Measurements from ENCODE around the gene MEIS2. TPM values are rescaled to one million over a fixed set of nuclear protein-coding genes. Genes with fewer than 3 reads are reported as not detected.
"Not testable (repeated sequence)": the region's sequence is repeated elsewhere in the genome, so short reads cannot be mapped to it uniquely, and the experiment has no call there.

The MEIS2 gene
- total RNA-seq, 1 donor from 2014 or later: 9.1 TPM

- ATAC-seq (no peak), DNase-seq (ENCODE audit: low spot score) (no peak)
Measured at GRCh38 chr15:37014137-37014536, 86.2 kb downstream of the MEIS2 start.

GRCh38 chr15:37010595-37010994 is 89.8 kb downstream of the MEIS2 start:
- DNase-seq (ENCODE audit: low spot score) (no peak), ATAC-seq (no peak)

DNA sequence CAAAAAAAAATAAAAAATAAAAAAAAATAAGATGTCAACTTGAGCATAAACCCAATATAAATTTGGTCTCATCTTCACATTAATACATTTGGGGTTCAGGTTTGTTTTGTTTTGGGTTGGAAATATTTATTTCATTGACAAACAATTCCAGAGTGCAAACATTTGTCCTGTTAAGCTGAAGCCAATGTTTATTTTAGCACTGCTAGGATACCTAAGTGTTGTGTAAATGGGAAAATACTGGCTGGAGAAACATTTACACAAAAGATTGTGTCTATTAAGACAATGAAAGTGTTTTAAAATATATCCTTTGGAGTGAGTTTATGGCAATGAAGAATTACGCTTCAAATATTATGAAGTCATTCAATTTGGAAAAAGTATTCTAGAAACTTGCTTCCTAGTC is 91.1 kb downstream of the MEIS2 start:
- ATAC-seq (peak; percentile 88), DNase-seq (ENCODE audit: low spot score) (no peak)

DNA sequence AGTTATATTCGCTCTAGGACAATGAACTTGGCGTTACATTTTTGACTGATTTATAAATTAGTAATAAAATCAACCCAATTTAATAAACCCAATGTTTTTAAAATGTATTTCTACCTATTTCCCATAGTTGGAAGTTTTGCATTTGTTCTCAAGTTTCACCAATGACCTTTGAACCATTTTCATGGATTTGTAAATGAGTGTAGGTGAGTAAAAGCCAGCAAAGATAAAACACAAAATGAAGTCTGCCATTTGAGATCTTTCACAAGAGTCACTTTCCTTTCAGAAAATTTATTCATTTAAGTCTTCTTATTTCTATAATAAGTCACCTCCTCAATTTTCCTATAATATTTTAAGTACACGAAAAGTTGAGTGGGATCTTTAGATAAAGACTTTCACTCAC is 92.1 kb downstream of the MEIS2 start:
- ATAC-seq (peak; percentile 58), DNase-seq (ENCODE audit: low spot score) (no peak)

- ATAC-seq (no peak), DNase-seq (ENCODE audit: low spot score) (no peak)
Measured at GRCh38 chr15:37007301-37007700, 93.0 kb downstream of the MEIS2 start.

DNA sequence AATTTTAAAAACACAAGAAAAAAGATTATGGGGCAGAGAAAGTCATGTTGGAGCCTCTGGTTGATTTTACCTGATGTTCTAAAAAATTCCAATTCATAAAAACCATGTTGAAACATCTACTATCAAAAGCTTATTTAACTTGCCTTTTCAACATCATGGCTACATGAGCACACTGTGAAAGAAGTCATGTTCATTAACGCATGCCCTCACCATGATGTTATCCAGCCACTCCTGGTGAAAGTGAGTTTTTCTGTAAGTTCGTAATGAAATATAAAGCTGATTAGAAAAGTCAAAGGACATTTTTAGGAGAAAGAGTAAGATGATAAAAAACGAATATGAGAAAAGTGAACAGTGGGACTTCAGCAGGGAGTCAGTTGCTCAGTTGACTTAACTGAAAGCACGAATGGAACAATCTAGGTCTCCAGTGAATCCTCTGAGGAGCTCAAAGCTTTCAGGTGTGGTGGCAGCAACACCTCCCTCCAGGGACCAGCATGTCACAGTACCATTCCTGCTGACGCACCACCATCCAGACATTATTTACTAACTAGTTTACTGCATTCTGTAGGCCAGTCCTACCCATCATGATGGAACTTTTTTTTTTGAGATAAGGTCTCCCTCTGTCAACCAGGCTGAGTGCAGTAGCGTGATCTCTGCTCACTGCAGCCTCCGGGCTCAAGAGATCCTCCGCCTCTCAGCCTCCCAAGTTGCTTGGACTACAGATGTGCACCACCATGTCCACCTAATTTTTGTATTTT is 95.2 kb downstream of the MEIS2 start:
- ATAC-seq: no peak

DNA sequence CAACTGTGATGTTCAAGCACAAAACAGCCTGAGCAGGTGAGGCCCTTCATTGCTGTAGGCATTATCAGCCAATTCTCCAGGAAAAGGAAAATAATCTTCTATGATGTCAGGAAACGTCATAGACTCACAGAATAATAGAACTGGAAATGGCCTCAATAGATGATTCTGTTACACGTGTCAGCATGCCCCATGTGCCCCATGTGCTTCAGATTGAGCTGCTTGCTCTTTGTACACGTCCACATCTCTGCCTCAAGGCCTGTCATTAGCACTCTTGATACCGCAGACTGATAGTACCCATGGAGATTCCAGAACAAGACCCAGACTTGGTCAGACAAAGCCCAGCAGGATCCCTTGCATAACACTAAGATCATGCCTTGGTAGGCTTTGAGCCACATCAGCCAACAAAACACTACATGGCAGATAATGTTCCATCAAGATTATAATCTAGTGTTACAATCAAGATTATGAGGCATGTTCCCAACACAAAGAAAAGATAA is 95.9 kb downstream of the MEIS2 start:
- no peak for DNase-seq (ENCODE audit: low spot score)
- ATAC-seq: no peak

More for the DNA sequence above, 95.2 kb downstream of the MEIS2 start:
- no peak for DNase-seq (ENCODE audit: low spot score)

DNA sequence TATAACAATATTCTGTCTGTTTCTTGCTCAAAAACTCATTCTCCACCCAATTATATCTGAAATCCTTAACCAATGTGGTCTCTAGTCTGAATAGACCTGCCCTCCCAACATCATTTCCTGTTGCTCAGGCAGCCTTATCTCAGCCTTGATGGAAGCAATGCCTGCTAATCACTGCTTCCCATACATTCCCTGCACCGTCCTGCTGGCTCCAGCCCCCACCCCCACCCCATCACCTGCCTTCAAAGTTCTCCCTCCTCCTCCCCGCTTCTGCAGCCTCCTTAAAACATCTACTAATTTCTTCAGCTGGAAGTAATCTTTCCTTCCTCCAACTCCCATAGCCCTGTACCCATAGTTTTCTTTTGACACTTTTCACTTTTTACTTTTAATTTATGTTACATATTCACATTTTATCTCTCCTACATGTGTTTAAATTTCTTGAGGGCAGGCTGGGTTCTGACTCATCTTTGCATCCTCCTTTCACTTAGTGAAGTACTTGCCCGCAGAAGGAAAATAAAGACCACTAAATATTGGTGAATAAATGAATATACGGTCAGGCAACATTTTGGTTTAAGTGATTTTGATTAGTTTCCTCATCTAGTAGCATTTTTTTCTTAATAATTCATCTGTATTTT is 98.2 kb downstream of the MEIS2 start:
- DNase-seq (ENCODE audit: low spot score) (no peak), ATAC-seq (no peak)

- no peak for DNase-seq (ENCODE audit: low spot score)
- ATAC-seq: no peak
Measured at GRCh38 chr15:37001417-37001816, 98.9 kb downstream of the MEIS2 start.

DNA sequence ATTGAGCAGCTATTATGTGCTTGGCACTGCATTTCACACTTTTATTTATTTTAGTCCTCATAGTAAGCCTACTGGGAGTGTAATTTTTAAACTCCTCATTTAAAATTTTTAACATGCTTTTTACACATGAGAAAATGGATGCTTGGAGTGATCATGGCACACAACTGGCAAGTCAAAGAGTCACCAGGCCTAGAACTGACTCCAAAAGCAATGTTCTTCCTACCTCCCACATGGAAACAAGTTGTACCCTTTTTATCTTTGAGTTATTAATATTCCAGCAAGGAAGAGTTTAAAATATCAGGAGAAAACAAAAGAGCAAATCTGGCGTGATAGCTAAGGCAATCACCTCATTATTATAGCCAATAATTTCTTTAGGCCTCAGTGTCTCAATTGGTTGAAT is 100.6 kb downstream of the MEIS2 start:
- DNase-seq (ENCODE audit: low spot score): no peak
- ATAC-seq: no peak

DNA sequence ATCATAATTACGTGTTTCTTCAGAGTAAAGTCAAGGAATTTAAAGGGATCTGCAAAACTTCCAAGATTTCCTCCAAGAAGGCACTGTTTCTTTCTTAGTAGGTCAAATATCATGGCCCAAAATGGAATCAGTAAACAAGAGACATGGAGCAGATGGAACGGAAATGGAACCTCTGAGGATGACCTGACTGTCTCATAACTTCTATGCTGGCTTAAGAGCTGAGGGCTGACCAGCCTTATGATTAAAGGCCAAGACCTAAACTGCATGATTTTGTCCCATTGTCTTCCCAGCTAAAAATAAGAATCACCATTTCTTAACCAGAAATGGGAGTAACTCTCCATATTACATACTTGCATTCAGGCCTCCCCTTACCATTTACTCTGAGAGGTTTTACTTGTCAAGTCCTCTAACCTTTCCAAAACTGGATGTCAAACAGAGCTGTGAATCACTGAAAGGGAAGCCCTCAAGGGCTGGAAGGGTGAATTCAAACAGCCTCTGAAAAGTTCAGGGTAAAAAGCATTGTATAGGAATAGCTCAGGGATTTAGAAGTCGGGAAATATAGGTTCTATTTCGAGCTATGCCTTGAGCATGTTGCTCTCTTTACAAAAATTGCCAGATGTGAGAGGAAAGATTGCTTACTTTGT is 103.7 kb downstream of the MEIS2 start:
- DNase-seq (ENCODE audit: low spot score) (no peak), ATAC-seq (no peak)

DNA sequence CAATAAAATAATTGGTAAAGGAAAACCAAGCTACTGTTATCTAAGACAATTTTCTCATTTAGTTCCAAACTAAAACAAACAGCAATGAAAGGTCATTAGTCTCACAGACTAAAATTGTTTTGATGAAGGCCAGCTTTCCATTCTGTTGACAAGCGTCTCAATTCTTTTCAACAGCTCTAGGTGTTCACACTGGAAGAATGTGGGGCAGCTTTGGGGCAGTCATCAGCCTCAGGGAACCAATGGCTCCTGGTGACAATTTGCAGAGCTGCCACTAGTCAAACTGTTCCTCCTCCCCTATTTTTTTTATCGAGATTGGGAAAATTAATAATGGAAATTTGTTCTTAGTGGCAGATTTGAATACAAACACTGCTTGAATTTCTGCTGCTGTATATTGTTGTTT is 104.2 kb downstream of the MEIS2 start:
- DNase-seq (ENCODE audit: low spot score) (no peak), ATAC-seq (no peak)

- no peak for ATAC-seq
- DNase-seq (ENCODE audit: low spot score): no peak
Measured at GRCh38 chr15:36994790-36995189, 105.6 kb downstream of the MEIS2 start.

DNA sequence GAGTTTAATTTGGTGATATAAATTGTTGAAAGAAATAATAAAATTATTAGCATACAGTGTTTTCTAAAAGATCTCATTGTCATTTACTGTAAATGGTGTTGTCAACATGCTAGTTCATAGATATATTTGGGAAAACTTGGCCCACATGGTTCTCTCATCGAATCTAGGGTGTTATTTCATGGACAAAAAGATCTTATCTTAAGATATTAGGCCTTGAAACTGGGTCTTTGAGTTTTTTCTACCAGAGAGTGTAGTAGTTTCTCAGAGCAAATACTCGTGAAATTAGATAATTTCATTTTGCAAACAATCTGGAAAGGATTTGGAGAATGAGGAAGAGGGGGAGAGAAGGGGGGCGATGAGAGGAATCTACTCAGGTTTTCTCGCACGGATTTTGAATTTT is 107.9 kb downstream of the MEIS2 start:
- ATAC-seq (no peak), DNase-seq (ENCODE audit: low spot score) (no peak)

DNA sequence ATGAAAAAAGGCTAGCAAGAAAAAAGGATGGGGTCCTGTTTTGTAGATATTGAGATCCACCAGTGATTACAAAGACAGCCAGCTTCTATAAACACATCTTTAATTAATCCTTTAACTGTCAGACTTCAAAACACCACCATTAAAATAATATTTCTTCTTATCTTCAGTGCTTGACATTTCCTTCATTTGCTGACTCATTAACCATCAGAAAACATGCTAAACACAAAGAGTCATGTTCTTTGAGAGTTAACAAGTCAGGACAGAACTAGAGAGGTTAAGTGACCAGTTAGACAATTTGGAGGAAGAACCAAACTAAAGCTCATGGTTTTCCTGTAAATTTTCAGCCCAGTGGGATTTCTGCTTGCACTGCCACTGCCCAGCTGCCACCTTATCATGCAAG is 111.4 kb downstream of the MEIS2 start:
- no peak for DNase-seq (ENCODE audit: low spot score)
- no peak for ATAC-seq

DNA sequence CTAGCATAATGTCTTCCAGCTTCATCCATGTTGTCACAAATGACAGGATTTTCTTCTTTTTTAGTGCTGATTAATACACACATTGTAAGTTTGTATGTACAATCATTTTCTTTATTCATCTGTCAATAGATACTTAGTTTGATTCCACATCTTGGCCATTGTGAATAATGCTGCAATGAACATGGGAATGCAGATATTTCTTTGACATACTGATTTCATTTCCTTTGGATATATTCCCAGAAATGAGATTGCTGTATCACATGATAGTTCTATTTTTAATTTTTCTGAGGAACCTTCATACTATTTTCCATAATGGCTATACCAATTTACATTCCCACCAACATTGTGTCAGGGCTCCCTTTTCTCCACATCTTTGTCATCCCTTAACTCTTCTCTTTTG is 117.9 kb downstream of the MEIS2 start:
- DNase-seq (ENCODE audit: low spot score) (no peak), ATAC-seq (no peak)

DNA sequence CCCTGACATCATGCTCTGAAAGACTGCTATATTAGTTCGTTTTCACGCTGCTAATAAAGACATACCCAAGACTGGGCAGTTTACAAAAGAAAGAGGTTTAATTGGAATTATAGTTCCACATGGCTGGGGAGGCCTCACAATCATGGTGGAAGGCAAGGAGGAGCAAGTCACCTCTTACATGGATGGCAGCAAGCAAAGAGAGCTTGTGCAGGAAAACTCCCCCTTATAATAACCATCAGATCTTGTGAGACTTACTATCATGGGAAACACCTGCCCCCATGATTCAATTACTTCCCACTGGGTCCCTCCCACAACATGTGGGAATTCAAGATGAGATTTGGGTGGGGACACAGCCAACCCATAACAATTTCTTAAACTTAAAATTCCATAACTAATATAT is 120.1 kb downstream of the MEIS2 start:
- ATAC-seq; DNase-seq (ENCODE audit: low spot score): not testable (repeated sequence)

DNA sequence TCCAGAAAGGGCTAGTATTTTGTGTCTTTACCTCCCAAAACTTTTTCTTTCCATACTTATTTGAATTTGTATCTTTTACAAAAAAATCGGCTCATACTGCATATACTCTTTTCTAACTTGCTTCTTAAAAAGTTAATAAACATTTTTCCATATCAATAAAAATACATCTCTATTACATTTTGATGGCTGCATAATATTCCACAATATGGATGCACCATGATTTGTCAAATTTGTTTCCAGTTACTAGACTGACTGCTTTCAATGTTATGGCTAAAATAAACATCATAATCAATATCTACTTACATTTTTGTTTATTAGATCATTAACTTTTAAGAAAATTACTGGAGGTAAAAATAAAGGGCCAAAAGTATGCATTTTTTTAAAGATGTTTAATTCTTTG is 121.7 kb downstream of the MEIS2 start:
- no peak for ATAC-seq
- DNase-seq (ENCODE audit: low spot score): no peak

GRCh38 chr15:36978126-36978525 is 122.2 kb downstream of the MEIS2 start:
- DNase-seq (ENCODE audit: low spot score): no peak

GRCh38 chr15:36977659-36978058 is 122.7 kb downstream of the MEIS2 start:
- DNase-seq (ENCODE audit: low spot score) (no peak), ATAC-seq (no peak)

More at GRCh38 chr15:36978126-36978525, 122.2 kb downstream of the MEIS2 start:
- no peak for ATAC-seq

DNA sequence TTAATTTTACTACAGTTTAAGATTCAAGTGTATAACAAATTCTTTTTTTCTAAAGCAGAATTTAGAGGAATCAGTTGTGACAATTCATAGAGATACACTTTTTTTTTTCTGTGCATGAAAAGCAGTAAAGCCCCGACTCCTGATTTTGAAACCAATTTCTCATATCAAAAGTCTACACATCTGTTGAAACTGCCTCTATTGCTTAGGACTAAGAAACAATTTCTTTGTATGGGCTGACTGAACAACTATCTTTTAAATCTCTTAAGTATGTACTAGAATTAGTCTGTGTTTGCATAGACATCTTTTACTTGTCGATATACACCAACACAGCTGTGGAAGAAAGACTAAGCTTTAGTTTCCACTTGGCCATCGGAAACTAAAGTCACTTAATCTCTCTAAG is 127.6 kb downstream of the MEIS2 start:
- DNase-seq (ENCODE audit: low spot score) (no peak), ATAC-seq (no peak)

DNA sequence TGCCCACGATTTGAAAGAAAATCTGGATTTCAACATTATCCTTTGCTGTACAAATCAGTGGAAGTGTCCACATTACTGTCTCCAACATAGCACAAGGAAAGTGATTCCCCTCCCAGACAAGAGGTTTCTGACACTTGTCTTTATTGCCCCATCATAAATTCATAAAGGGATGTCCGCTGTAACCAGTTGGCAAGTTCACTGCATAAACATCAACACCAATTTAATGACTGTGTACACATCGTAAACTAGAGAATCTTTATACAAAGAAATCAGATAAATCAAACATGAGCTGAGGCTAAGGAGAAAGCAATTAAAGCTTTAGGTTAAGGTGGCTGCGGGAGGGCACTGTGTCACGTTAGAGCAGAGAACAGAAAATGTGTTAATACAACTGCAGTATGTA is 129.8 kb downstream of the MEIS2 start:
- no peak for DNase-seq (ENCODE audit: low spot score)
- ATAC-seq: no peak

Data from left lobe of liver (tissue), 2 donors.